ENCODE results near the gene GDPD3. TPM values are rescaled to one million over a fixed set of nuclear protein-coding genes. Genes with fewer than 3 reads are reported as not detected.

GDPD3 gene
- total and polyA plus RNA-seq, 9 of the 15 experiments (the other 6 are each of a cell fraction or from before 2014, with no cell fraction given), result 0.47 to 3.9 (median 1.1) TPM

GRCh38 chr16:30092373-30093010 is 20.8 kb downstream of the GDPD3 start (continued):
- peak in 1 of 2 experiments; percentile 58; a peak in 1 of 3 replicates for TF ChIP-seq CBX3 (IDR thresholded peaks at IDR 0.05; ENCODE audit: borderline replicate concordance in 1 of 2, low read length in 2 of 2)
- peak; percentile 83 for TF ChIP-seq ZNF444 (CRISPR knock-in tag; IDR thresholded peaks at IDR 0.05)
- TF ChIP-seq ZNF311 (CRISPR knock-in tag; IDR thresholded peaks at IDR 0.05), result peak; percentile 98
- peak; percentile 92 for TF ChIP-seq BCL6 (CRISPR knock-in tag; IDR thresholded peaks at IDR 0.05)
- peak; percentile 79; the same call in 1 of the 2 replicates for TF ChIP-seq E2F4 (CRISPR knock-in tag; IDR thresholded peaks at IDR 0.05; ENCODE audit: low read depth)
- peak; percentile 45 for TF ChIP-seq TAF9B (IDR thresholded peaks at IDR 0.05; ENCODE audit: partially characterized antibody)
- no peak; the same call in 1 of the 2 replicates for TF ChIP-seq ZNF384 (IDR thresholded peaks at IDR 0.05; ENCODE audit: low read depth, low read length)
- TF ChIP-seq CREB1 (IDR thresholded peaks at IDR 0.05), result no peak; the same call in 1 of the 2 replicates
- no peak for TF ChIP-seq CREB1 (CRISPR knock-in tag; IDR thresholded peaks at IDR 0.05)
- TF ChIP-seq ZNF785 (CRISPR knock-in tag; IDR thresholded peaks at IDR 0.05), result peak; percentile 65; the same call in 1 of the 2 replicates

Data from K562 (cell line).